Activated T-cell treated with anti-CD3 and anti-CD28 coated beads, Interleukin-2, amount 50 U/mL, for 1 hour (primary cell): ENCODE measurements around the gene TNK1.
A peak's percentile ranks its signal among the peaks of the same experiment; 100 is the strongest.

Source experiments
- DNase-seq: peaks from one replicate; pipeline ENCODE4 v3.0.0-alpha.2; 2020

Gene TNK1

GRCh38 chr17:7392696-7393612, 12.1 kb downstream of the TNK1 start:
- DNase-seq = no peak

GRCh38 chr17:7393613-7394451, 12.9 kb downstream of the TNK1 start:
- DNase-seq = no peak

GRCh38 chr17:7394452-7395191, 13.7 kb downstream of the TNK1 start, which contains the start of gene PLSCR3:
Gene PLSCR3 (minus strand): TSS chr17:7394525. CDS start chr17:7394110, 415 bp downstream.
- peak; percentile 93 for DNase-seq

DNA sequence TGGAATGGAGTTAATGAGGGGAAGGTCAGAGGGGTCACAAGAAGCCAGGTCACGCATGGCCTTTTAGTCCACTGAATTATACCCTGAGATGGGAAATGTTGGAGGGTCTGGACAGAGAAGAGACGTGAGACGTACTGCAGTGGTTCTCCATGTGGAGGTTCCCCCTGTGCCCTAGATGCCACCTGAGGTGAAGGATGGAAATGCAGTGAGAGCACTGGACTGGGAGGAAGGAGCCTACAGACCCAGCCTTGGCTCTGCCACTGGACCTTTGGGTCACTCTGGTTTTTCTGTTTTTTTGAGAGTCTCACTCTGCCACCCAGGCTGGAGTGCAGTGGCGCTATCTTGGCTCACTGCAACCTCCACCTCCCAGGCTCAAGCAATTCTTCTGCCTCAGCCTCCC, 15.3 kb downstream of the TNK1 start:
- DNase-seq = no peak

- no peak for DNase-seq
Measured at GRCh38 chr17:7398612-7399011, 17.7 kb downstream of the TNK1 start.

GRCh38 chr17:7403043-7403726, 22.3 kb downstream of the TNK1 start:
- no peak for DNase-seq

DNA sequence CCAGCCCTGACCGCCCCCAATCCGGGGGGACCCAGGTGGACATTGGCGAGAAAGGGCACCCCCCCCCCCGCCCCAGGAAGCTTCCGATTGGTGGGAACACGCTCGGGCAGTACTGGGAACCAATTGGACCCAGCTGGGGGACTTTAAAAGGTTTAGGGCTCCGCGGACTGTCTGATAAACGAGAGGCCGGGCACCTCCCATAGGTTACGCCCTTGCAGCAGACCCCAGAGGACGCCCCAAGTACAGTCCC, 22.8 kb downstream of the TNK1 start:
- no peak for DNase-seq

GRCh38 chr17:7403977-7404736, 23.3 kb downstream of the TNK1 start, which contains the start of gene TMEM256:
Gene TMEM256 (minus strand): TSS chr17:7404097. CDS start chr17:7404084, 13 bp downstream.
- DNase-seq = peak; percentile 89

GRCh38 chr17:7404737-7405349, 24.0 kb downstream of the TNK1 start:
- no peak for DNase-seq

DNA sequence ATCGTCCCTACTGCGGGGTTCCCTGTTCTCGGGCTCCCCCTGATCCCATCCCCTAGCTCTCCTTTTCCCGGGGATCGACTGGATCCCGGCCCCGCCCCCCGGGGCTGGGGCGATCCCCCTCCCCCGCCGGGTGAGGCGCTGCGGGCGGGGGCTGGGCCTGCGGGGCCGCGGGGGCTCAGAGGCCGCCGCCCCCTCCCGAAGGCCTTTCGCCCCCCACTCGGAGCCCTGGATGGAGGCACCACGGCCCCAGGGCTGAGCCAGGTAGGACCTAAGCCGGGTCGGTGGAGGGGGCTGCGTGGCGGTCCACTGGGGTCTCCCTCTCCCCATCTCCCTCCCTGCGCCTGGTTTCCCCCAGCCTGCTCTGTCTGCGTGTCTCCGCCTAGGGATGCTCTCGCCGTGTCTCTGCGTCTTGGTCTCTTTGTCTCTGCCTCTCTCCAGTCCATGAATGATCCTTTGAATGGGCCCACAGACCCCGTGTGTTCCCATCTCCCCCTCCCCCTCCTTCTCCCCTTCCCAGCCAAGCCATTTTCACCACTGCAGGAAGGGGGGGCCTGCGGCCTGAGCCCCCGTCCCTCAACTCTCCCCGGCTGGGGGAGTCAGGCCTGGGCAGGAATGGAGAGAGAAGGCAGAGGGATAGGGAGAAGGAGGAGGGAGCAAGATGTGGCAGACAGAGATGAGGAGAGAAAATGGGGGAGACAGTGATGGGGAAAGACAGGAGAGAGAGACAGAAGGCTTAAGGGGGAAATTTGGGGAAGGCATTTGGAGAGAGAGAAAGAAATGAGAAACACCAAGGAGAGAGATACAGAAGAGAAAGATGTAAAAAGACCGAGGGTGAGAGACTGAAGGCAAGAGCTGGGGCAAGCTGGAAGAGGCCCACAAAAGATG, 24.7 kb downstream of the TNK1 start:
- DNase-seq = no peak

DNA sequence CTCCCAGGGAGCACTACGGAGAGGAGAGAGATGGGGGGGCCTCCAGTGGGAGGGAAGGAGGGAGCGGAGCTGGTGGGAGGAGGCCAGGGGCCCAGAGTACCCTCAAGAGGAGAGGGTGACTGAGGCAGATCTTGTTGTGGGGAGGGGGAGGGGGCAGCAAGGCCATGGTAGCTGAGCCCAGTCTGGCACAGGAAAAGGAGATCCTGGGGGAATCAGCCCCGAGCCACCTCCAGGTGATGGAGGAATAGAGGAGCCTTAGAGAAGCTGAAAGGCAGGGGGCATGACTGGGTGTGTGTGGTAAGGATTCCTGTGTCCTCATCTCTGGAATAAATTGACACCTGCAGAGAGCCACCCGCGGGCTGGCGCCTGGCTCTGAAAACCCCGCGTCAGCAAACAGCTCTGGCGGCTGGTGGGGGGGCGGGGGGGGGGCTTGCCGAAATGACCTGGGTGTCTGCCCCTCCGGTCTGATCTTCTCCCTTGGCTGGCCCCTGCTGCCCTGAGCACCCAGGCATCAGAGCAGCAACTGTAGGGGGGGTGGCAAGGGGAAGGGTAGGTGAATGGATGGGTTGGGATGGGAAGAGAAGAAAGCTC, 25.4 kb downstream of the TNK1 start:
- no peak for DNase-seq

DNA sequence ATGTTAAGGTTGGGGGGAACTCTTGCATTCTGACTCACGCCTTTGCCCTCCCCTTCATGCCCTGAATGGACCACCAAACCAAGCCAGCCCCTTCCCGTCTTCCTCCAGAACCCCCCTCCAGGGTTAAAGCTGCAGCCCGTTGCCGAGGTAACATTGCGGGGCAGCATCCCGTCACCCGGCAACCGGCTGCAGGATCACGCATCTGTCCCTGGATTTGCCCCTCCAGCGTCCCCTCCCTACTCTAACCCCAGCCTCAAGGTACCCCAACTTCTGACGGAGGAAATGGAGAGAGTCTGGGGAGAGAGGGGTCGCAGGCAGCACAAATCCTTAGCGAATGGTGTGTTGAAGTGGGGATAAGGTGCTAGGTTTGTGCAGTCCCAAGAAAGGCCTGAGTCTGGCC, 26.2 kb downstream of the TNK1 start:
- DNase-seq = no peak

GRCh38 chr17:7407485-7408251, 26.8 kb downstream of the TNK1 start, which contains the start of gene NLGN2:
Gene NLGN2 (plus strand): TSS chr17:7407845. CDS start chr17:7408256, 411 bp downstream.
- no peak for DNase-seq

DNA sequence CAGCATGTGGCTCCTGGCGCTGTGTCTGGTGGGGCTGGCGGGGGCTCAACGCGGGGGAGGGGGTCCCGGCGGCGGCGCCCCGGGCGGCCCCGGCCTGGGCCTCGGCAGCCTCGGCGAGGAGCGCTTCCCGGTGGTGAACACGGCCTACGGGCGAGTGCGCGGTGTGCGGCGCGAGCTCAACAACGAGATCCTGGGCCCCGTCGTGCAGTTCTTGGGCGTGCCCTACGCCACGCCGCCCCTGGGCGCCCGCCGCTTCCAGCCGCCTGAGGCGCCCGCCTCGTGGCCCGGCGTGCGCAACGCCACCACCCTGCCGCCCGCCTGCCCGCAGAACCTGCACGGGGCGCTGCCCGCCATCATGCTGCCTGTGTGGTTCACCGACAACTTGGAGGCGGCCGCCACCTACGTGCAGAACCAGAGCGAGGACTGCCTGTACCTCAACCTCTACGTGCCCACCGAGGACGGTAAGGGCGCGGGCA, 27.4 kb downstream of the TNK1 start:
- peak; percentile 44 for DNase-seq

DNA sequence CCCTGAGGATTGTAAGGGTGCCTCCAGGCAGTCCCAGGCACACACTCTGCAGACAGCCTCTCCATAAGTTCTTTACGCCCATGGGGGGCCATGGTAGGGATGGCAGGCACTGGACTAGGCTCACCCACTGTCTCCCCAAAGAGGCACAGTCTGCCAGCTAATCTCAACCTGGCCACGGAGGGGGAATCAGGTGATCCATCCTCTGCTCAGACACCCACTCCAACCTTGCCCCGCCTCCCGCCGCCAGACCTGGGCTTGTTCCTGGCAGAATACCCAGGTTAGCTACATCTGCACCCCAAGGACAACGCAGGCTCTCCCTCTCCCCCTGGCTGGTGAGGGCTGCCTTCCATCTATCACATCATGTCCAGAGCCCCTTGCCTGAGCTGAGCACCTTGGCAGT, 28.0 kb downstream of the TNK1 start:
- DNase-seq = no peak

DNA sequence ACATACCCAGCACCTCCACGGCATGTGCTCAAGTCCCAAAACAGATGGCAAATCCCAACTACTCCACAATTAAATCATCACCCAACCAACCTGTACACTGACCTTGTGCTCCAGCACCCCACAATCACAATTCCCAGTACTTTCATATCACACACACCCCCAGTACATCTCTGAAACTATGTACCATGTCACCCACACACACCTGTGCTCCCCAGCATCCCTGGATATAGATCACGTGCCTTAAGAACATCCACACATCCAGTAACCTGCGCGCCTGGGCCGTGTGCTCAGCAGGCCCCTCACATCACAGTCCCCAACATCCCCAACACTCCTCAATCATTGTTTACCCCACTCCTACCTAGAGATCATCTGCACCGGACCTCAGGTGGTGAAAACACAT, 28.8 kb downstream of the TNK1 start:
- DNase-seq = no peak

DNA sequence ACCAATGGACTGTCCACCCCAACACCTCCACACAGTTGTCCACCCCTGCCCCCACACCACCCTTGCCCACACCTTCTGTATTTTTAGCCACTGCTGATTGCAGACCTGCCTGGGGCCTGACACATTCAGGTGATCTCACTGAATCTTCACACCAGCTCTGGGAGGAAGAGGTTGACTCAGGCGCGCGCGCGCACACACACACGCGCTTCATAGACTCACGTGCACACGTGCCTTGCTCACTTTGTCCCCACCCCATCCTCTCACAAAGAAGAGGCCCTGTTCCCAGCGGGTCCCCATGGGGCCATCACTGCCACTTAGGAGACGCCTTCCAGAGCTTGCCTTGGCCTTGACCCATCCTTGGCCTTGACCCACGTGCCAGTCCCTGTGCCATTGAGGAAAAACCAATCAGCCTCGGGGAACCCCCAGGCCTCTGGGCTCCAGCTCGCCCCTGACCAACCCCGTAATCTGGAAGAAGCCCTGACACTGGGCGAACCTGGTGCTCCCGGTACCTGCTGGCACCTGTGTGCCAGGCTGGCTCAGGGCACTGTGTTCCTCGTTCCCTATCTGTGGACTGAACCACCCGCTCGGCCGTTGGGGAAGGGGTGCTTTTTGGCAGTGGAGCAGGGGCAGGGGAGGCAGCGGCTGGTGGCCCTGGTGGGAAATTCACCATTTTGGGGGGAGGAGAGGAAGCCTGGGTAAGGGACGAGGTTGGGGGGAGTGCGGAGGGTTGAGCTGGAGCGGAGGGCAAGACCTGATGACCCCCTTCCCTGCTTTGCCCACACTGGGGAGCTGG, 29.9 kb downstream of the TNK1 start:
- DNase-seq = no peak

- no peak for DNase-seq
Measured at GRCh38 chr17:7411427-7411750, 30.5 kb downstream of the TNK1 start.
